Renal cortex interstitium (tissue), 11 donors: ENCODE results near the gene SNX30. TPM values are rescaled to one million over a fixed set of nuclear protein-coding genes. Genes with fewer than 3 reads are reported as not detected.
A peak's percentile ranks its signal among the peaks of the same experiment; 100 is the strongest.

Experiments used
- DNase-seq, 11 donors: peaks; one replicate each; pipeline ENCODE4 v3.0.0-alpha.2; 2013; ENCODE audit warnings: low read depth in 9 of 11, low spot score in 4 of 11; ENCODE audit errors: extremely low read depth in 1 of 11
- polyA plus RNA-seq, 3 donors: library from polyadenylated mRNA; unstranded; fragments of 120-200 nt; gene quantifications; one replicate each; pipeline ENCODE4 v1.2.1, GENCODE V29; 2013; ENCODE audit not compliant: insufficient read length in 3 of 3

The SNX30 gene
- polyA plus RNA-seq, 3 donors = 19.2 to 21.6 (median 20.8) TPM

DNA sequence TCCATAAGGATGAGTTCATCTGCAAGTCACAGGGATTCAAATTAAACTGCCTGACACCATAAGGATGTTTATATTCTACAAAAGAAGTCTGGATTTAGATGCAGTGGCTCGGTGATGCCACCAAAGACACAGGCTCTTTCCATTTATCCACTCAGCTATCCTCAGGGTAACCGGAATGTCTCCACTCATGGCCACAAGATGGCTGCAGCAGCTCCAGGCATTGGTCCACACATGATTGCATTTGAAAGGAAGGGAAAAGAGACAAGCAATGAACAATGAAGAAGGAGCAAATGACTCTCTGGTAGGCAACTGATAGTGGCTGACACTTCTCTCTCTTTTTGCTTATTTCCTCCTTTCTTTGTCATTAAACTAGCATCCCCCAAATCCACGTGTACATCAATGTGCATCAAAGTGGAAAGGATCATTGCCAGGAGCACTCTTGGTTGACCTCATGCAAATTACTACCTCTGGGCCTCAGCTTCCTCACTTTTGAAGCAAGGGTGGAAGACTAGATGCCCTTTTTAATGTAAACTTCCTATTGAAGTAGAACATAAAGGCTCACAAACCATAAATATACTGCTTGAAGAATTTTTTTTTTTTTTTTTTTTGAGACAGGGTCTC, 7.2 kb upstream of the SNX30 start:
- DNase-seq = no peak

- no peak for DNase-seq
Measured at GRCh38 chr9:112744177-112744576, 6.4 kb upstream of the SNX30 start.

DNA sequence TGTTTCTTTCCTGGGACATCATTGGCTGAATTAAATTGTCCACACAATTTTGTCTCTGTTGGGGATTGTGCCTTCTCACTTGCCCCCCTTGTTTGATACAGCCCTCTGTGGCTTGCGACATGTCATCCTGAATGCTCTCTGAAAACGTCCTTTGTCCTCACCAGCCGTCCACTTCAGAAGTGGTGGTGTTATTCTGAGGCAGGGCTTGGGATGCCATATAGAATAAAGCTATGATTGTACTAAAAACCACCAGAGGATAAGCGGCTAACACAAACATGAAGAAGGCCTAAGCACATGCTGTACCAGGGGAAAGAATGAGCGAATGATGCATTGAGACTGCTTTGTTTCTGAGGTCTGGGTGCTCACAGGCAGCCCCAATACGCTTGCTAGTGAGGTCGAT, 3.5 kb upstream of the SNX30 start:
- no peak for DNase-seq

DNA sequence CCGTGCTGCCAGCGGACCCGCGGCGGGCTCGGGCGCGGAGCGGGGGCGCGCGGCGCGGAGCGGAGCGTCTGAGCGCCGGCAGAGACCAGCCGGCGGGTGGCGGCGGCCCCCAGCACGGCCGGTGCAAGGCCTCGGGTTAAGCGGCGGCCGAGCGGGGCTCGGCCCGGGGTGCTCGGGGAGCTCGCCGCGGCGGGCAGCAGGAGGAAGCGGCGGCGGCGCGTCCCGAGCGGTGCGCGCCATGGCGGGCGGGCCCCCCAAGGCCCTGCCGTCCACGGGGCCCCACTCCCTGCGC, 150 bp downstream of the SNX30 start:
- DNase-seq = no peak

- peak in 3 of 11 donors; percentile 23 to 44 (median 41) for DNase-seq
Measured at GRCh38 chr9:112751056-112751795, 666 bp downstream of the SNX30 start.

- no peak for DNase-seq
Measured at GRCh38 chr9:112752334-112753125, 2.0 kb downstream of the SNX30 start.

GRCh38 chr9:112753725-112754124, 3.2 kb downstream of the SNX30 start:
- DNase-seq = no peak

DNA sequence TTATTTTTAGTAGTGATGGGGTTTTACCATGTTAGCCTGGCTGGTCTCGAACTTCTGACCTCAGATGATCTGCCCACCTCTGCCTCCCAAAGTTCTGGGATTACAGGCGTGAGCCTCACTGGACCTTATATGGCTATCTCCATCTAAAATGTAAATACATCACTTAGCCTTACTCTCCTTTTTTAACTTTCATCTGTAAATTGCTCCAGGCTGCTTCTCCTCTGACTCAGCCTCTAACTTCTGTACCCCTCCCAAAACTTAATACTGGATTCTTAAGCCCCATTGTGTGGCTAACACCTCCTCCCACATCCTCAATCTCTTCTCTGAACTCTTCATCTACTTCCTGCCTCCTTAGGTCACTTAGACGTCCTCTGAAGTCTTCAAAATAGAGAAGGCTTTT, 4.0 kb downstream of the SNX30 start:
- no peak for DNase-seq

- no peak for DNase-seq
Measured at GRCh38 chr9:112755016-112755427, 4.5 kb downstream of the SNX30 start.

GRCh38 chr9:112755675-112756074, 5.1 kb downstream of the SNX30 start:
- DNase-seq = no peak

GRCh38 chr9:112757282-112757883, 6.8 kb downstream of the SNX30 start:
- DNase-seq = no peak

GRCh38 chr9:112757940-112758339, 7.4 kb downstream of the SNX30 start:
- no peak for DNase-seq

DNA sequence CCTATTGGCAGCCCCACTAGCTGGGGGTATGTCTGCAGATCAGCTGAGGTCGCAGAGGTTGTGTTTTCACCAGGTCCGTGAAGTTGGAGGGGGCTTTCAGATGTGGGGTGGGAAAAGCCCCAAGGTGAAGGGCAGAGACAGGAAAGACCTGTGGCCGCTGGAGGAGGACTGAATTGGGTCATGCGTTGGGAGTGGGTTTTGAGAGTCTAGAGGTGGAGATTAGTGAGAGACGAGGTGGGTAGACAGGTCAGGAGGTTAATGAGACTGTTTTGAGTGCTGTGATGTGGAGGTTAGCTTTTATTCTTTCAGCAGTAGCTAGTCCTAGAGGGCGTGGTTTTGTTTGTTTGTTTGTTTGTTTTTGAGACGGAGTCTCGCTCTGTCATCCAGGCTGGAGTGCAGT, 10.3 kb downstream of the SNX30 start:
- no peak for DNase-seq

DNA sequence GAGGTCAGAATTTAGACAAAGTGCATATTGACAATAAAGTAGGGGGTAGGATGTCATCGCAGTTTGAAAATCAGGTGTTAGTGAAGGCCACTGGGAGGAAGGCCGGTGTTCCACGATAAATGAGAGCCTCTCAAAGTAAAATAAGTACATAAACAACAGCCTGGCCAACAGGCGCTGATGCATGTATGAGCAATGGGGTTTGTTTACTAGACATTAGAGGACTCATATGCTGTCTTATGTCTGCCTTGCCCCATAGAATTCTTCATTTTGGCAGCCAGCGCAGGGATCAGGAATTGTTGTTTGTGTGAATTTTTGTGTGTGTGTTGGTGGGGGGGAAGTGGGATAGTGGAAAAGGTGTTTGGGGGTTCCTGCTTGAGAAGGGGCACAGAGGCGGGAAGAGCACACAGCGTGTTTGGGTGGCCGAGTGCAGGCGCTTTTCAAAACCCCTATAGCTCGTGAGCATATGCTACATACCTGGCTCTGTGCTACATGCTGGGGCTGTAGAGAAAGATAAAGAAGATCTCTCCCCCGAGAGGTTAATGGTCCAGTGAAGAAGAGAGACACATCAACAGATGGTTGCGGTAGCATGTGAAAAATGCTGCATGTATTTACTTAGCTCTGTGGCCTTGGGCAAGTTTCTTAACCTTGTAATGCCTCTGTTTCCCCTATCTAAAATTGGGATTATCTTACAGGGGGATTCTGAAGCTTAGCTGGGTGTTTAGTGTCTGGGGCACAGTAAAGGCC, 11.5 kb downstream of the SNX30 start:
- DNase-seq = no peak

DNA sequence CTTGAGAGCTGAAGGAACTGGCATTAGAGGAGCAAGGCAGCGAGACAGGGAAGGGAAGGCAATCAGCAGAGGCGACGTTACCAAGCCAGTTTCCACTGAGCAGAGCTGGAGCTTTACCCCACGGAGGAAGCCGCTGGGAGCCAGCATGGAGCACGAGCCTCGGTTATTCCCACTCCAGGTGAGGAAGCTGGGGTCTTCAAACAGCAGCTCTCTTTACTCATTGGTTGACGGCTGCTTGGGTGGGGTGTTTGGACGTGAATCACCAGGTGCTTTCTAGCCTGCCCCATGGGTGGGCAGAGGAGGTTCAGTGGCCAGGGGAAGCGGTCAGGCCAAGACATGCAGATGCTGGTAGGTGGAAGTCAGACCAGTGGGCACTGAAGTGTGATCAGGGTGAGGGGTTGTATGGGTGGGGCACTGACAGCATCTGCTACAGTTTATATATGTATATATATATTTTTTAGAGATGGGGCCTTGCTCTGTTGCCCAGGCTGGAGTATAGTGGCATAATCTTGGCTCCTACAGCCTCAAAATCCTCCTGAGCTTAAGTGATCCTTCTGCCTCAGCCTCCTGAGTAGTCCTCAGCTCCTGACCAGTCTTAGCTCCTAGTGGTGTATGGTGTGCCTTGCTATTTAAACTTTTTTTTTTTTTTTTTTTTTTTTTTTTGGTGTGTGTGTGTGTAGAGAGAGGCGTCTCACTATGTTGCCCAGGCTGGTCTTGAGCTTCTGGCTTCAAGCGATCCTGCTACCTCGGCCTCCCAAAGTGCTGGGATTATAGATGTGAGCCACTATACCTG, 12.4 kb downstream of the SNX30 start:
- DNase-seq = no peak

DNA sequence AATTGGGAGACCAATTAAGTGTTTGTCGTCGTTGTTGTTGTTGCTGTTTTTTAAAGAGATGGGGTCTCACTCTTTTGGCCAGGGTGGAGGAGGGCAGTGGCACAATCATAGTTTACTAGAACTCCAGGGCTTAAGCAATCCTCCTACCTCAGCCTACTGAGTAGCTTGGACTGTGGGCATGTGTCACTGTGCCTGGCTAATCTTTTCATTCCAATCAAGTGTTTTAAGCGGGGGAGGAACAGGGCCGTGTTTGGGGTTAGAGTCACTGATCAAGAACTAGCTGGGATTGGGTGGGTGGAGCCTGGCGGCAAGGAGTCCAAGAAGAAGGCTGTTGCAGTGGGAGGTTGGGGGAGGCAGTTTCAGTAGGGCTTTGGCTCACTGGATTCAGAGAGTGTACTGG, 13.8 kb downstream of the SNX30 start:
- peak in 2 of 11 donors; percentile 39 to 43 for DNase-seq

DNA sequence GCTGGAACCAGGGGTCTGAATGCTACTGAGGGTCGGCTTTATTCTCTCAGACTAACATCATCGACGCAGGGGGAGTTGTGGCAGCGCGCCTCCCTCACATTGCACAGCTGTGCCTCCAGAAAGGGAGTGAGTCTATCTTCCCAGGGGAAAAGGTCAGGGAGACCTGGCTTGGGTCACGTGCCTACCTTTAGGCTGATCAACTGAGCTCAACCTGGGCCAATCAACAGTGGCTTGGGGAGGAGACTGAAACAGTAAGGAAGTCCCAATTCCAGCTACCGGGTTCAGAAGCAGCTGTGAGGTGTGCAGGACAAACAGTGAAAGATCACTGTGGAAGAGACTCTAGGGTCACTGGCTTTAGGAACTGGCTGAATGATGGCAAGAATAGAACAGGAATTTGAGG, 14.3 kb downstream of the SNX30 start:
- no peak for DNase-seq

DNA sequence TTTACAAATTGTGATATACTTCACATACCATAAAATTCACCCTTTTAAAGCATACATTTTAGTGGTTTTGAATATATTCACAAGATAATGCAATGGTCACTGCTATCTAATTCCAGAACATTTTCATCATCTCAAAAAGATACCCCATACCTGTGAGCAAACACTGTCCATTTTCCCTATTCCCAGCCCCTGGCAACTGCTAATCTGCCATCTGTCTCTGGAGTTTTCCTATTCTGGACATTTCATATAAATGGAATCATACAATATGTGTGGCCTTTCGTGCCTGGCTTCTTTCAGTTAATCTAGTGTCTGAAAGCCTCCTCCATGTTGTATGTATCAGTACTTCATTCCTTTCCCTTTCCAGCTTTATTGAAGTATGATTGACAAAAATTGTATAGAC, 14.7 kb downstream of the SNX30 start:
- DNase-seq = no peak
